GM21390 (cell line): ENCODE measurements around the gene RRAGA.
"Not testable (repeated sequence)": the region's sequence is repeated elsewhere in the genome, so short reads cannot be mapped to it uniquely, and the experiment has no call there.

Source experiments
- ATAC-seq: cut with Tn5 transposase; IDR thresholded peaks from one replicate; pipeline ENCODE4 v1.9.1; 2021; ENCODE audit not compliant: unreplicated experiment

Gene RRAGA

DNA sequence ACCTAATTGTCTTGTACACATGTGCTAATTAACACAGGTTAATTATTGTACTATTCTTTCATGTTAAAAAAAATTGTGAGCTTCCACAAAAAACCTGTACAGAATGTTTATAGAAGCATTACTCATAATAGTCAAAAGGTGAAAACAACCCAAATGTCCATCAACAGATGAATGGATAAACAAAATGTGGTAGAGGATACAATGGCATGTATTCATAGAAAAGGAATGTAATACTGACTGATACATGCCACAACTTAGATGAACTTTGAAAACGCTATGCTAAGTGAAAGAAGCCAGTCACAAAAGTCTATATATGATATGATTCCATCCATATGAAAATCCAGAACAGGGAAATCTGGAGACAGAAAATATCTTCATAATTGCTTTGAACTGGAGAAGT, 25.6 kb downstream of the RRAGA start:
- no peak for ATAC-seq

DNA sequence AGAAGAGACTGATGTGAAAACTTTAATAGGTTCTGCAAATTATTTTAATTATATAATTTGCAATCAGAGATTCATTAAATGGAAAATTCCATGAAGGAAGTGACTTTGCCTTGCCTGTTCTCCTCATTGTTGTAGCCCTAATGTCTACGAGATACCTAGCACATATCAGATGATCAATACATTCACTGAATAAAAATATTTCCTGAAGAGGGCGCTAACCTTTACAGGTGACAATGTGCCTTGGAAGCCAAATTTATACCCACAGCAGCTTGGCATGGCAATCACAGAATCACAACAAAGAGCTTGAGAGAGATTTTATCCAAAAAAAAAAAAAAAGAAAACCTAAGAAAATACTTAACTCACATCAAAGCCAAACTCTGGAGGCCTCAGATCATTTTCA, 36.1 kb downstream of the RRAGA start:
- ATAC-seq: no peak

DNA sequence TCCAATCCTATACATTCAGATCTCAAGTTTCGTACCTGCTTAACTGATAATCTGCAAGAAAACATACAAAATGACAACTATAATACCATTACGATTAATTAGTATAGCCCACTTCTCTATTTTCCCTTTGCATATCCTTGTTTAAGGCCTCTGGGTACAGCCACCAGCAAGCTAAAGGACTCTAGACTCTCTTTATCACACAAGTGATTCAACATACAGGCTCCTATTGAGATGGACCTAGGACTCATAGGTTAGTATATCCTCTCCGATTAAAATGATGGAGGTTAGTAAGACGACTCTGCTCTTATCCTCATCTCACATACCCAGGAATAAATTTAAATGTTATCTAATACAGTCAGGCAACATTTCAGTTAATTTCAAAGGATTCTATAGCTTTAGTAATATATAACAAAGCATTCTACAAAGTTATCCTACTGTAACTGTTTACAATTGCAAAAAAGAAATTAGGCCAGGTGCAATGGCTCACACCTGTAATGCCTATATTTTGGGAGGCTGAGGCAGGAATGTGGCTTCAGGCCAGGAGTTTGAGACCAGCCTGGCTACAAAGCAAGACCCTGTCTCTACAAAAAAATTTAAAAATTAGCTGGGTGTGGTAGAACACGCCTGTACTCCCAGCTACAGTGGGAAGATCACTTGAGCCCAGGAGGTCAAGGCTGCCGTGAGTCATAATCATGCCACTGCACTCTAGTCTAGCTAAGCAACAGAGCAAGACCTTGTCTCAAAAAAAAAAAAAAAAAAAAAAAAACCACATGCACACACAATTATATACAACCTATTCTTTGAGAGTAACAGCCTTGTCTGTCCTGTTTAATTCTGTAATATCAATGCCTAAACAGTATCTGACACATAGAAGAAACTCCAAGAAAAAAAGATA, 38.1 kb downstream of the RRAGA start:
- ATAC-seq: no peak

DNA sequence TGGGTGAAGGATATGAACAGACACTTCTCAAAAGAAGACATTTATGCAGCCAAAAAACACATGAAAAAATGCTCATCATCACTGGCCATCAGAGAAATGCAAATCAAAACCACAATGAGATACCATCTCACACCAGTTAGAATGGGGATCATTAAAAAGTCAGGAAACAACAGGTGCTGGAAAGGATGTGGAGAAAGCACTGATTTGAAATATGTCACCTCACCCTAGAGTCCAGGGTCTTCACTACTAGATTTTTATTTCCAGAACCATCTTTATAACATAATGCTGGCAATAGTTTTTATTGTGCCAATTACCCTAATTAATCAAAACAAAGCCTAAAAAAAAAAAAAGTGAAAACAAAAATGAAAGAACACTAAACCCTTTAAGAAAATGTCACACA, 48.2 kb downstream of the RRAGA start:
- not testable (repeated sequence) for ATAC-seq
